Activated CD8-positive, alpha-beta T cell treated with anti-CD3 and anti-CD28 coated beads, Interleukin-2, amount 10 ng/mL, durations not matched to agents 7 days and 5 days (primary cell): ENCODE results near the gene CFAP206. TPM values are rescaled to one million over a fixed set of nuclear protein-coding genes. Genes with fewer than 3 reads are reported as not detected.

Experiments
- ATAC-seq: fragments of 150-1000 bp; cut with Tn5 transposase; one replicate; pipeline ENCODE4 v1.10.0; 2021; ENCODE audit warnings: moderate library complexity
- CTCF ChIA-PET: fragments of 350-600 bp; sonication (Branson Sonifier 250); formaldehyde crosslinking; loops from one replicate; lab custom pipeline; 2021; ENCODE audit warnings: antibody characterized with exemption; lab: Charles Lee
- POLR2A ChIA-PET: fragments of 350-600 bp; sonication (Branson Sonifier 250); formaldehyde crosslinking; loops from one replicate; lab custom pipeline; 2021; ENCODE audit warnings: antibody characterized with exemption; lab: Charles Lee
- DNase-seq: peaks from one replicate; pipeline ENCODE4 v3.0.0-alpha.2; 2020
- H3K27ac Mint-ChIP-seq: one replicate; pipeline ENCODE4 v1.8.0; 2021; ENCODE audit warnings: mild to moderate bottlenecking, mixed read lengths
- H3K27me3 Mint-ChIP-seq: one replicate; pipeline ENCODE4 v1.8.0; 2021; ENCODE audit warnings: low read depth, mixed read lengths
- H3K36me3 Mint-ChIP-seq: one replicate; pipeline ENCODE4 v1.8.0; 2021; ENCODE audit warnings: low read depth, mixed read lengths
- H3K4me1 Mint-ChIP-seq: one replicate; pipeline ENCODE4 v1.8.0; 2021; ENCODE audit warnings: low read depth, mixed read lengths
- H3K4me3 Mint-ChIP-seq: one replicate; pipeline ENCODE4 v1.8.0; 2021; ENCODE audit warnings: mild to moderate bottlenecking, mixed read lengths
- H3K9me3 Mint-ChIP-seq: one replicate; pipeline ENCODE4 v1.8.0; 2022; ENCODE audit warnings: mixed read lengths; ENCODE audit not compliant: insufficient read depth
- total RNA-seq, 2 experiments: library from RNA; stranded (reverse); gene quantifications; one replicate each; pipeline ENCODE4 v1.2.3, GENCODE V29; 2021

The CFAP206 gene
- total RNA-seq, 2 experiments from 2014 or later = not detected

DNA sequence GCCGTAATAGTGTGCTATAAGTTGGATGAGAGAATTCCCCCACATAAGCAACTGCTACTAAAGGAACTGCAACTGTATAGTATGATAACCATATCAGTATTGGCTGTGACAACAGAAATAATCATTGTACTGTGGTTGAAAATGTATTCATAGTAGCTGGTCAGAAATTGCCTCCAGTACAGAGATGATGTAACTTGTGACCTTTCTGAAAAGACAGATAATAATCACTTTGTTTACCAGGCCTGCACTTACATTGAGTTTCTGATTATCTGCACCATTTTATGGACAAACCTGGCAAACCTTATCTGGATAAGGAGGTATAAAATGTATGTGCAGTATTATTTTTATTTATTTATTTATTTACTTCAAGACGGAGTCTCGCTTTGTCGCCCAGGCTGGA, 19.0 kb downstream of the CFAP206 start:
- Mint-ChIP-seq H3K4me1 (no peaks in the 10 kb centered on the region), H3K36me3 (no peaks in the 10 kb centered on the region), H3K4me3 (no peak overlapping the region), H3K27me3 (peaks cover 5% of the 10 kb centered on the region), H3K27ac (no peak overlapping the region), H3K9me3 (no peaks in the 10 kb centered on the region)
- CTCF ChIA-PET = no interaction called here
- POLR2A ChIA-PET = no interaction called here
- DNase-seq (no peak), ATAC-seq (no peak)

DNA sequence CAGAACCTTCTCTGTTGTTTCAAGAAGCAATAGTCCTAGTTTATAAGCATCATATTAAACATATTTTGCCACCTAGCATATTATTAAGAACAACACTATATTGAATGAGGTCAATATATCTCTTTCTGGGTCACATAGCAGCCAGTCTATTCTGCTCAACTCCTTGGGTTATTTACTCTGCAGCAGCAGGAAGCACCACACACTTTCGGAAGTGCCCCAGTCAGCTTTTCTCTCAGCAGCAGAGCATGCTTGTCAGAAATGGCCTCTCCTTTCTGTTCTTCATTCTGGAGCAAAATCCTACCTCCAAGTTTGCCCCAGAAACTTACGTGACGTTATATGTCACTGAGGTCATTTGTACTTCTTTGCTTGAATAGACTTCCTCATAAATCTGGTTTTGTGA, 22.7 kb downstream of the CFAP206 start:
- Mint-ChIP-seq H3K36me3 (no peaks in the 10 kb centered on the region), H3K27me3 (peaks cover 5% of the 10 kb centered on the region), H3K9me3 (no peaks in the 10 kb centered on the region), H3K4me3 (no peak overlapping the region), H3K4me1 (no peaks in the 10 kb centered on the region), H3K27ac (no peak overlapping the region)
- ChIA-PET CTCF (no interaction called here), POLR2A (no interaction called here)
- DNase-seq (no peak), ATAC-seq (no peak)

DNA sequence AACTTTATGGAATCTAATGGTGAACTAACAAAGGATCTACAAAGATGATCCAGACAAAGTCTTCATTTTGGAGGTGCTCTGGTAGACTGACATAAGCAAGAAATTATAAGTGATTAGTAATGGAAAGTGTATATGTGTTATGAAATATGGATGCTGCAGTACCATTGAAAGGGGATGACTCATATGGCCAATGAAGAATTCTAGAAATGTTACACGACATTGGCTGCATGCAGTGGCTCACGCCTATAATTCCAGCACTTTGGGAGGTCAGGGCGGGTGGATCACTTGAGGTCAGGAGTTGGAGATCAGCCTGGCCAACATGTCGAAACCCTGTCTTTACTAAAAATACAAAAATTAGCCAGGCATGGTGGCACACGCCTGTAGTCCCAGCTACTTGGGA, 23.5 kb downstream of the CFAP206 start:
- H3K27me3 Mint-ChIP-seq = peaks cover 2% of the 10 kb centered on the region
- H3K27ac Mint-ChIP-seq = no peak overlapping the region
- H3K36me3 Mint-ChIP-seq = no peaks in the 10 kb centered on the region
- DNase-seq (no peak), ATAC-seq (no peak)
- no peaks in the 10 kb centered on the region for H3K9me3 Mint-ChIP-seq
- H3K4me3 Mint-ChIP-seq = no peak overlapping the region
- no peaks in the 10 kb centered on the region for H3K4me1 Mint-ChIP-seq
- ChIA-PET POLR2A (no interaction called here), CTCF (no interaction called here)

DNA sequence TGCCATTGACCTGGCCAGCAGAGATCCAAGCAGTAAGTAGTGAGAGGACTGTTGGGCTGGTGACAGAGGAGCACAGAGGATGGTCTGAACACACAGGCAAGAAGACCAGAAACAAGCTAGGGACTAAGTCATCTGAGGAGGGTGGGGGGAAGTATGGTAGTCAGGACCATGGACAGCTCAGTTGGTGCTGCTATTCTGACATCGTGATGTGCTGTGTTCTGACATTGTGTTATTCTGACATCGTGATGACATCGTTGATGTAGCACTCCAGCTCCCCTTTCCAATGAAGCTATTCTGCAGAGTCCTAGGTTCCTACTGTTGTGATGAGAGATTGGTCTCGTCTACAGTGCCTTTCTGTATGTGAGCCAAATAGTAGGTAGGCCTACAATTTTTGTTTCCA, 28.7 kb downstream of the CFAP206 start:
- Mint-ChIP-seq H3K27me3 (peaks cover 2% of the 10 kb centered on the region), H3K9me3 (no peaks in the 10 kb centered on the region), H3K36me3 (no peaks in the 10 kb centered on the region), H3K4me3 (no peak overlapping the region), H3K27ac (no peak overlapping the region), H3K4me1 (no peaks in the 10 kb centered on the region)
- DNase-seq (peak; percentile 80), ATAC-seq (peak; percentile 93)
- ChIA-PET POLR2A (interaction anchor here (0.6 kb wide), 1 partner anchor 261 kb away, joined by 3 read pairs; no protein-coding TSS in a partner anchor), CTCF (no interaction called here)

DNA sequence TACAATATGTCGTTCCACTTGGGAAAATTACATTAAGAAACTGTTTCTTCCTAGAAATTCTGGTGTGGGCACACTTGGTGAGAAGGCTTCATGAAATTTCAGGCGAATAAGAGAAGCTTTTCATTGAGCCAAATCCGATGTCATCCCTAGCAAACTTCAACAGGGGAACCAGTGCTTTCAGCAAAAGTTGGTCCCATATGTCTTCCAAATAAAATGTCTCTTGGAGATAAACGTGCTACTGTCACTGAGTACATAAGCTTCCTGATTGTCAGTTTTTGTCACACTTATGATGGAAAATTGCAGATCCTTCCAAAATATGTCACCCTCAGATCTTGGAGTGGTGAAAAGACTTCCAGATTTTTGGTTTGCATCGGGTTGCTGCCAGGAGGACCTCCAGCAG, 33.9 kb downstream of the CFAP206 start:
- no peak for DNase-seq
- Mint-ChIP-seq H3K9me3 (no peaks in the 10 kb centered on the region), H3K27me3 (peaks cover 4% of the 10 kb centered on the region), H3K4me3 (no peak overlapping the region), H3K4me1 (no peaks in the 10 kb centered on the region), H3K36me3 (no peaks in the 10 kb centered on the region), H3K27ac (no peak overlapping the region)
- POLR2A ChIA-PET = no interaction called here
- CTCF ChIA-PET = no interaction called here
- no peak for ATAC-seq

DNA sequence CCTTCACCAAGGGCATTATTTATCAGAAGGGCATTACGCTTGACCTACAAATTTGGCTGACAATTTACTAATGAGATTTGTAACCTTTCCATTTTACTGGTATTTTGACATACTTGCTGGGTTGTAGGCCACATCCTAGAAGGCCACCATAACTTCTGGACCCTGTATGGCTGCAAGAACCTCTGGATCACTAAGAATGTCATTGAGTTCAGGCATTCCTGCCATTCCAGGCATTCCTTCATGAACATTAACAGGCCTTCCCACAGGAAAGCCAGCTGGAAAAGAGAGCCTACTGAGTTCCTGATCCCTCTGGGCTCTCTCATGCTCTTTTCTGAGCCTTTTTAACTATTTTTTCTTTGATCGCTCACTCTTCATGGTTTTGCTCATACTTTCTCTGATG, 36.6 kb downstream of the CFAP206 start:
- Mint-ChIP-seq H3K4me3 (no peak overlapping the region), H3K4me1 (no peaks in the 10 kb centered on the region), H3K9me3 (no peaks in the 10 kb centered on the region), H3K36me3 (no peaks in the 10 kb centered on the region), H3K27ac (no peak overlapping the region), H3K27me3 (peaks cover 16% of the 10 kb centered on the region)
- ChIA-PET POLR2A (no interaction called here), CTCF (interaction anchor here (0.6 kb wide), 1 partner anchor 77 kb away, joined by 3 read pairs; no protein-coding TSS in a partner anchor)
- ATAC-seq (no peak), DNase-seq (no peak)

DNA sequence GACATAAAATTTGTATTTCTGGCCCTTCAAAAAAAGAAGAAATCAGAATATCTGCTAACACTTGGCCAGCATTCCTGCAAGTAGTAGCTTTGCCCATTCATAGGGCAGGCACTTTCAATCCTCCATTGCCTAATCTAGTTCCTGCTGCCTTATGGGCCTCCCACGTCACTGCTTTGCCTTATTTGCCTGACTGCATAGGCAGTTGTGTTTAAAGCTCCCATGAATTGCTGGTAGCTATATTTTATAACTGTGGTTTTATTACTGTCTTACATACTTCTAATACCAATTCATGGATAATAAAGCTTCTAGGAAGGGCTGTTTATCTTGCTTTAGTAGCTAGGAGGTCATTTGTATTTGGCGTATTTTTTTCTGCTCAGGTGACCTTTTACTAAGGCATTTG, 57.3 kb downstream of the CFAP206 start:
- H3K36me3 Mint-ChIP-seq = no peaks in the 10 kb centered on the region
- no peaks in the 10 kb centered on the region for H3K9me3 Mint-ChIP-seq
- ChIA-PET POLR2A (no interaction called here), CTCF (no interaction called here)
- peaks cover 40% of the 10 kb centered on the region for H3K27me3 Mint-ChIP-seq
- no peaks in the 10 kb centered on the region for H3K4me1 Mint-ChIP-seq
- no peak overlapping the region for H3K27ac Mint-ChIP-seq
- no peak overlapping the region for H3K4me3 Mint-ChIP-seq
- DNase-seq (no peak), ATAC-seq (no peak)

DNA sequence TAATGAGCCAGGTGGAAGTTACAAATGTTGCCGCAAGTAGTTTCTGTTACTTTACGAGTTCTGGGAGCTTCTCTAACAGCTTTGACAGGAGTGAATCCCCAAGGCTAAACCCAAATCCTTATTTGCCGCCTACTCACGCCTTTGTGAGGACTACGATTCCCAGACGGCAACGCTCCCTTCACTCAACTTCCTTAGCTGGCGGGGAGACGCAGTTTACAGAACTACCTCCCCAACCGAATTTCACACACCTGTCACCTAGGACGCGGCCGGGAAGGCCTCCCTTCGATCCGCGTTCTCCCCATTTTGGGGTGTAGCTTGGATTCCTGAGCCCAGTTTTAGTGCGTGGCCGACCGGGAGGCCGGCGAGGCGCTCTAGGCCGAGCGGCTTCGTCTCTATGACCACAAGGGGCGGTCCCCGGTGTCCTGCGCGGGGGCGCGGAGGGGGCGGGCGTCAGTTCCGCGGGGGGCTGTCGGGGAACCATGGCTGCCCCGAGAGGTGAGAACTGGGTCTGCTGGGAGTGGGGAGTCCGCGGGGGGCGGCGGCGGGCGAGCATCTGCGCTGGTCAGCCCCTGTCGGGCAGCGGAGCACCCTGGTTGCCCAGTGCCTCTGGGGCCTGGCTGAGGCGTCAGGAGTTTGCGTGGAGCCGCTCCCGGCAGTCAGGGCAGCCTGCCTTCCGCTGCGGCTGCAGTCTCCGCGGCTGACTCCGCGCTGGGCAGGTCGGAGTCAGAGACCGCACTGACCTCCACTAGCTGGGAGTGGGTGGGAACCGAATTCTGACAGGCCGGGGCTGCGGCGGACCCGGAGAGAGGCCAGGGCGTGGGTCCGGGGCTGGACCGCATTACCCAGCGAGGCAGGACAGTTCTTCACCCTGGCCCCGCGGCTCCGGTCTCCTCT, 65.0 kb downstream of the CFAP206 start, which contains the start of gene SLC35A1:
Gene SLC35A1, plus strand, starts transcription at position 450 of the 894 bp plus-strand sequence. Its CDS starts 30 bp downstream, at position 480.
- peak; percentile 95 for ATAC-seq
- peak within 1 kb of the TSS; percentile 98 for H3K27ac Mint-ChIP-seq
- ChIA-PET CTCF (interaction anchor here (1.2 kb wide), 1 partner anchor 80 kb away, joined by 3 read pairs; no protein-coding TSS in a partner anchor), POLR2A (interaction anchor here (0.7 to 0.9 kb wide), 3 partner anchors 117 to 230 kb away, joined by 3 read pairs; partner anchors contain the start of genes AKIRIN2 and ORC3)
- H3K9me3 Mint-ChIP-seq = no peaks in the 10 kb centered on the region
- peaks cover 9% of the 10 kb centered on the region for H3K27me3 Mint-ChIP-seq
- DNase-seq = peak; percentile 86
- H3K36me3 Mint-ChIP-seq = no peaks in the 10 kb centered on the region
- peaks cover 15% of the 10 kb centered on the region for H3K4me1 Mint-ChIP-seq
- peak within 1 kb of the TSS; percentile 98 for H3K4me3 Mint-ChIP-seq

DNA sequence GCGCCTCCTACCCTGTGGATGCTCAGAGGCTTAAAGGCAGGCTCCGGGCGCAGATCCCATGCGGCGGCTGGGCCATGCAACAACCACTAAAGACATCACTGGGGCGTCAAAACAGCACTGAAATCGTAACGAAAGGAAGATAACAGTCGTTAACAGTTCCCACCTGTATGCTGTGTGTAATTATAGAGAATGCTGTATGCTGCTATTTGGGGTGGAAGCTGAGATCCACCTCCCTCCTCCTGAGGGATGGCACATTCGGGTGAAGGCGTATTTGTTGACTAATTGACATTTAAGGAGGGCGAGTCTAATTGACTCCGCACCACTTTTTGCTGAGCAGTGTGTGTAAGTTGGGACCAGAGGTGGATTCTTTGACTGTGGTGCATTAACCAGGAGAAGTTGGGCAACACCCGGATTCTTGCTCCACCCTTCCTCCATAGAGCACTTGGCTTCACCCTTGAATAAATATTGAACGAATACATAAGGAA, 65.7 kb downstream of the CFAP206 start:
- peak; percentile 80 for ATAC-seq
- H3K27me3 Mint-ChIP-seq = peaks cover 4% of the 10 kb centered on the region
- H3K9me3 Mint-ChIP-seq = no peaks in the 10 kb centered on the region
- peaks cover 15% of the 10 kb centered on the region for H3K4me1 Mint-ChIP-seq
- peak; percentile 69 for DNase-seq
- peaks cover 5% of the 10 kb centered on the region for H3K36me3 Mint-ChIP-seq
- peak overlapping the region; percentile 98 for H3K27ac Mint-ChIP-seq
- CTCF ChIA-PET = interaction anchor here (1.2 kb wide), 1 partner anchor 80 kb away, joined by 3 read pairs; no protein-coding TSS in a partner anchor
- H3K4me3 Mint-ChIP-seq = peak overlapping the region; percentile 98
- POLR2A ChIA-PET = interaction anchor here (0.9 kb wide), 1 partner anchor 229 kb away, joined by 3 read pairs; the partner anchor contains the start of gene AKIRIN2

DNA sequence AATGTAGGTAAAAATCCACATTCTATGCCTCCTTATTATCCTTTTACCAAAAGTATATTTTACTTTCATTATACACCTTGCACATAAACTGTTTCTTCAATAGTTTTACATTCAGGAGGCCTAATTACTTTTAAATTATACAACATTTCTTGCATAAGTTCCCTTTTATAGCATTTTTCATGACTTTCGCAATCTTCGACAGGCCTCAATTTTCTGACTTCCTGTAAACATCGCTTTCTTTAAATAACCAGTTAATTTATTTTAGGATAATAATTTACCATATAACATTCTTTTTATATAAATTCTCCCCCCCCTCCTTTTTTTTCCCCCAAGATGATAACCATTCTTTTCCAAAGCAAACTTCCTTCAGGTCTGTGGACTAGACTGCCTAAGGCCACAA, 74.2 kb downstream of the CFAP206 start:
- CTCF ChIA-PET = interaction anchor here (0.6 kb wide), 1 partner anchor 284 kb away, joined by 3 read pairs; no protein-coding TSS in a partner anchor

DNA sequence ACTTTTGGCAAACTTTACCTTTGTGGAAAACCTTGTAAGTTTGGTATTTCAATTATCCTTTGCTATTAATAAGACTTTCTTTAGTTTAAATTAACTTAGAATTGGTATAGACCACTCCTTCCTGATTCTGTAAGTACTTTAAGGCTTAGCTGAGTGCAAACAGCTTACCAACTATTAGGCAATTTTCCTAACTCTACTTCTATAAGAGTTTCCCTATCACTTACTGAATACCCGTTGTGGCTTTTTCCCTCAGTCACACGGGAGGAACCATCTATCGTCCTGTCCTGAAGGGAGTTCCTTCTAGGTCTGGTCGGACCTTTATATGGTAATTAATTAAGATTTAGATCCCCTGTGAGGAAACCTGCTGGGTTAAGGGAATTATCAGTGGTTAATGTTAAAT, 74.6 kb downstream of the CFAP206 start:
- no peak for DNase-seq
- ChIA-PET POLR2A (no interaction called here), CTCF (no interaction called here)
- no peak for ATAC-seq
- Mint-ChIP-seq H3K9me3 (no peaks in the 10 kb centered on the region), H3K36me3 (peaks cover 13% of the 10 kb centered on the region), H3K4me3 (no peak overlapping the region), H3K4me1 (peaks cover 14% of the 10 kb centered on the region), H3K27me3 (no peaks in the 10 kb centered on the region), H3K27ac (no peak overlapping the region)

More for the DNA sequence above, 74.2 kb downstream of the CFAP206 start:
- no peak for ATAC-seq
- no peak overlapping the region for H3K27ac Mint-ChIP-seq
- no peak for DNase-seq
- H3K36me3 Mint-ChIP-seq = peaks cover 13% of the 10 kb centered on the region
- POLR2A ChIA-PET = no interaction called here
- no peaks in the 10 kb centered on the region for H3K27me3 Mint-ChIP-seq
- H3K4me3 Mint-ChIP-seq = no peak overlapping the region
- peaks cover 14% of the 10 kb centered on the region for H3K4me1 Mint-ChIP-seq
- H3K9me3 Mint-ChIP-seq = no peaks in the 10 kb centered on the region

DNA sequence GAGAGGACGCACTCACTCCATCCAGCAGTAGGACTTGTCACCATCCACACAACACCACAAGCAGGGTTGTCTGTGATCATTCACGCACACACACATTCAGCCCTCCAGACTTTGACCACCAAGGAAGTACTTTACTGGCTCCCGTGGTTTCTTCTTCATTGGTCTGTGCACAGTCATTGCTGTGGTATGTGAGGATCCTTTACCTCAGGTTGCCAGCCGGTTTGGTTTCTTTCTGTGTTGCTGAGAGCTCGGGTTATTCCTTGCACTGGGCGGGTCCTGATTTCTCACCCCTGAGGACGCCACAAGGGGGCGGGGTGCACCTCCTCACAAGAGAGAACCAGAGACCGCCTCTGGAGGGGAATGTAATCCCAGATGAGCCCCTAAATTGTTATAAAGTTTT, 76.2 kb downstream of the CFAP206 start:
- H3K4me3 Mint-ChIP-seq = no peak overlapping the region
- H3K27ac Mint-ChIP-seq = peak overlapping the region; percentile 30
- peak; percentile 53 for ATAC-seq
- ChIA-PET POLR2A (no interaction called here), CTCF (interaction anchor here (0.6 kb wide), 1 partner anchor 424 kb away, joined by 3 read pairs; no protein-coding TSS in a partner anchor)
- no peaks in the 10 kb centered on the region for H3K27me3 Mint-ChIP-seq
- peaks cover 8% of the 10 kb centered on the region for H3K36me3 Mint-ChIP-seq
- DNase-seq = peak; percentile 45
- peaks cover 14% of the 10 kb centered on the region for H3K4me1 Mint-ChIP-seq
- H3K9me3 Mint-ChIP-seq = no peaks in the 10 kb centered on the region
